ENCODE measurements around the gene ESPL1. TPM values are rescaled to one million over a fixed set of nuclear protein-coding genes. Genes with fewer than 3 reads are reported as not detected.
A peak's percentile ranks its signal among the peaks of the same experiment; 100 is the strongest.

ESPL1 gene
- total RNA-seq, 1 experiment from 2014 or later = 12.1 TPM

GRCh38 chr12:53306826-53307225 is 38.7 kb downstream of the ESPL1 start:
- CTCF ChIA-PET = no interaction called here
- H3K4me1 Mint-ChIP-seq (ENCODE audit: insufficient read depth, unreplicated experiment) = peaks cover 8% of the 10 kb centered on the region
- DNase-seq (ENCODE audit: unreplicated experiment) = no peak
- TF ChIP-seq CTCF (IDR thresholded peaks at IDR 0.05; ENCODE audit: unreplicated experiment) = no peak
- H3K27ac Mint-ChIP-seq (ENCODE audit: low read depth, unreplicated experiment) = no peak overlapping the region
- no peaks in the 10 kb centered on the region for H3K27me3 Mint-ChIP-seq (ENCODE audit: insufficient read depth, unreplicated experiment)
- no peaks in the 10 kb centered on the region for H3K9me3 Mint-ChIP-seq (ENCODE audit: unreplicated experiment)
- intact Hi-C loops (cut with micrococcal nuclease) = no loop called here
- H3K4me3 Mint-ChIP-seq (ENCODE audit: unreplicated experiment) = no peak overlapping the region
- peaks cover 47% of the 10 kb centered on the region for H3K36me3 Mint-ChIP-seq (ENCODE audit: insufficient read depth, unreplicated experiment)
- BruUV-seq (replicated peaks) = no TSS peak
- POLR2A ChIA-PET = no interaction called here

GRCh38 chr12:53308276-53308675 is 40.2 kb downstream of the ESPL1 start:
- Mint-ChIP-seq H3K9me3 (ENCODE audit: unreplicated experiment) (no peaks in the 10 kb centered on the region), H3K4me1 (ENCODE audit: insufficient read depth, unreplicated experiment) (no peaks in the 10 kb centered on the region), H3K36me3 (ENCODE audit: insufficient read depth, unreplicated experiment) (peaks cover 36% of the 10 kb centered on the region), H3K27ac (ENCODE audit: low read depth, unreplicated experiment) (peak overlapping the region; percentile 86), H3K27me3 (ENCODE audit: insufficient read depth, unreplicated experiment) (no peaks in the 10 kb centered on the region), H3K4me3 (ENCODE audit: unreplicated experiment) (no peak overlapping the region)
- ChIA-PET POLR2A (interaction anchor here (0.6 to 1.6 kb wide), 4 partner anchors 9 to 209 kb away, joined by 3 to 10 read pairs (median 4); partner anchors contain the start of genes AAAS and MYG1), CTCF (interaction anchor here (1.1 to 4.8 kb wide), 2 partner anchors 12 to 44 kb away, joined by 4 to 38 read pairs; partner anchors contain the start of gene AAAS)
- intact Hi-C loops (cut with micrococcal nuclease) = no loop called here
- DNase-seq (ENCODE audit: unreplicated experiment) = no peak
- BruUV-seq (replicated peaks) = no TSS peak
- no peak for TF ChIP-seq CTCF (IDR thresholded peaks at IDR 0.05; ENCODE audit: unreplicated experiment)

- DNase-seq (ENCODE audit: unreplicated experiment) = no peak
- intact Hi-C loops (cut with micrococcal nuclease) = no loop called here
- ChIA-PET CTCF (no interaction called here), POLR2A (interaction anchor here (0.6 to 1.3 kb wide), 3 partner anchors 20 to 186 kb away, joined by 3 to 5 read pairs (median 4); no protein-coding TSS in a partner anchor)
- no TSS peak for BruUV-seq (replicated peaks)
- Mint-ChIP-seq H3K4me1 (ENCODE audit: insufficient read depth, unreplicated experiment) (no peaks in the 10 kb centered on the region), H3K36me3 (ENCODE audit: insufficient read depth, unreplicated experiment) (peaks cover 61% of the 10 kb centered on the region), H3K27me3 (ENCODE audit: insufficient read depth, unreplicated experiment) (no peaks in the 10 kb centered on the region), H3K27ac (ENCODE audit: low read depth, unreplicated experiment) (no peak overlapping the region), H3K9me3 (ENCODE audit: unreplicated experiment) (no peaks in the 10 kb centered on the region), H3K4me3 (ENCODE audit: unreplicated experiment) (no peak overlapping the region)
- TF ChIP-seq CTCF (IDR thresholded peaks at IDR 0.05; ENCODE audit: unreplicated experiment) = no peak
These were observed 45.9 kb downstream of the ESPL1 start for GRCh38 chr12:53313996-53314395.

GRCh38 chr12:53320352-53321195 is 52.5 kb downstream of the ESPL1 start:
- DNase-seq (ENCODE audit: unreplicated experiment) = no peak
- peaks cover 47% of the 10 kb centered on the region for H3K36me3 Mint-ChIP-seq (ENCODE audit: insufficient read depth, unreplicated experiment)
- peak overlapping the region; percentile 93 for H3K27ac Mint-ChIP-seq (ENCODE audit: low read depth, unreplicated experiment)
- ChIA-PET POLR2A (interaction anchor here (0.6 to 5.8 kb wide), 32 partner anchors 10 to 355 kb away, joined by 3 to 79 read pairs (median 7); partner anchors contain the start of genes ATP5MC2, CSAD, MAP3K12 and MYG1), CTCF (interaction anchor here (0.5 to 5.9 kb wide), 41 partner anchors 10 to 426 kb away, joined by 3 to 92 read pairs (median 5); partner anchors contain the start of genes AMHR2, MYG1, PFDN5 and SP1)
- H3K4me1 Mint-ChIP-seq (ENCODE audit: insufficient read depth, unreplicated experiment) = peaks cover 23% of the 10 kb centered on the region
- no peaks in the 10 kb centered on the region for H3K27me3 Mint-ChIP-seq (ENCODE audit: insufficient read depth, unreplicated experiment)
- no peak for TF ChIP-seq CTCF (IDR thresholded peaks at IDR 0.05; ENCODE audit: unreplicated experiment)
- intact Hi-C loops (cut with micrococcal nuclease) = loop anchor here (2.0 to 10.0 kb wide), 2 partner anchors 22 to 354 kb away; partner anchors contain the start of genes ATP5MC2 and MYG1
- peak overlapping the region; percentile 90 for H3K4me3 Mint-ChIP-seq (ENCODE audit: unreplicated experiment)
- BruUV-seq (replicated peaks) = TSS peak; percentile 81
- no peaks in the 10 kb centered on the region for H3K9me3 Mint-ChIP-seq (ENCODE audit: unreplicated experiment)

All from MCF 10A (cell line).